GM12878 (cell line): Measurements from ENCODE around the gene DCPS. TPM values are rescaled to one million over a fixed set of nuclear protein-coding genes. Genes with fewer than 3 reads are reported as not detected.
"Not testable (repeated sequence)": the region's sequence is repeated elsewhere in the genome, so short reads cannot be mapped to it uniquely, and the experiment has no call there.

ENCODE experiments used
- ATAC-seq: fragments of 200-7000 bp; cut with Tn5 transposase; 3 replicates; pipeline ENCODE4 v1.9.1; 2020; ENCODE audit warnings: mild to moderate bottlenecking, moderate library complexity
- BruUV-seq: library from RNA; stranded (reverse); fragments of 400-500 nt; replicated peaks from 2 replicates; lab custom pipeline; 2021; lab: Mats Ljungman, UMichigan
- CTCF ChIA-PET: fragments of 300-600 bp; sonication (Branson Sonifier 250); formaldehyde crosslinking; extraction: SDS; loops from one replicate; lab custom pipeline; 2021; ENCODE audit warnings: inconsistent platforms; lab: Yijun Ruan, JAX
- POLR2A ChIA-PET: fragments of 350-600 bp; formaldehyde crosslinking; extraction: SDS; loops from one replicate; lab custom pipeline; 2021; ENCODE audit warnings: inconsistent platforms; lab: Charles Lee
- RAD21 ChIA-PET: fragments of 300-600 bp; sonication (Branson Sonifier 250); formaldehyde crosslinking; loops from one replicate; lab custom pipeline; 2023; ENCODE audit warnings: antibody characterized with exemption; ENCODE audit not compliant: unreplicated experiment; lab: Charles Lee
- SMC1A ChIA-PET: fragments of 300-600 bp; sonication (Branson Sonifier 250); formaldehyde crosslinking; loops from one replicate; lab custom pipeline; 2023; ENCODE audit not compliant: unreplicated experiment, uncharacterized antibody; lab: Charles Lee
- DNase-seq: peaks from one replicate; pipeline ENCODE4 v3.0.0-alpha.2; 2011; ENCODE audit warnings: low read depth, low spot score
- FAIRE-seq: peaks from 3 replicates; lab custom pipeline; 2011; peaks lifted over from hg19 to GRCh38; lab: Jason Lieb, UNC
- H2AFZ ChIP-seq: 2 replicates; pipeline ENCODE4 v1.6.0; 2011; ENCODE audit warnings: low read depth, low read length, control low read depth; ENCODE audit not compliant: control insufficient read depth
- H3K27ac ChIP-seq: 2 replicates; pipeline ENCODE4 v1.5.1; 2011; ENCODE audit warnings: control low read depth; ENCODE audit not compliant: control insufficient read depth, insufficient read depth
- H3K27me3 ChIP-seq, 2 experiments: replicated peaks in 1 of 2; 2 replicates each; pipeline versions ENCODE4 v1.6.0 to v1.6.1; 2011; ENCODE audit warnings: low read length in 1 of 2; ENCODE audit not compliant: control insufficient read depth in 2 of 2, insufficient read depth in 2 of 2
- H3K36me3 ChIP-seq, 2 experiments: 2 replicates each; pipeline ENCODE4 v1.5.1; 2011; ENCODE audit warnings: low read length in 1 of 2; ENCODE audit not compliant: control insufficient read depth in 2 of 2, insufficient read depth in 2 of 2
- H3K4me1 ChIP-seq: 2 replicates; pipeline ENCODE4 v1.6.1; 2011; ENCODE audit warnings: mild to moderate bottlenecking, low read length, moderate library complexity, mixed read lengths; ENCODE audit not compliant: control insufficient read depth, insufficient read depth
- H3K4me2 ChIP-seq: 2 replicates; pipeline ENCODE4 v1.6.0; 2011; ENCODE audit warnings: control low read depth; ENCODE audit not compliant: control insufficient read depth, insufficient read depth
- H3K4me3 ChIP-seq: fragments of 200-600 bp; sonication (generic); 2 replicates; pipeline ENCODE4 v1.5.1; 2016
- H3K79me2 ChIP-seq: 2 replicates; pipeline ENCODE4 v1.6.0; 2011; ENCODE audit warnings: low read length; ENCODE audit not compliant: control insufficient read depth, insufficient read depth
- H3K9ac ChIP-seq: 2 replicates; pipeline ENCODE4 v1.8.0; 2011; ENCODE audit warnings: low read length, control low read depth, mixed read lengths; ENCODE audit not compliant: control insufficient read depth, insufficient read depth
- H3K9me3 ChIP-seq: replicated peaks from 3 replicates; pipeline ENCODE4 v1.5.1; 2011; ENCODE audit warnings: mild to moderate bottlenecking, low read length; ENCODE audit not compliant: control insufficient read depth, insufficient read depth
- H4K20me1 ChIP-seq: 2 replicates; pipeline ENCODE4 v1.6.0; 2011; ENCODE audit not compliant: control insufficient read depth, insufficient read depth
- WGBS: methylation state at CpG from one replicate; pipeline ENCODE4 v1.1.6; 2016; ENCODE audit warnings: low lambda C conversion rate; ENCODE audit not compliant: insufficient replicate concordance, insufficient coverage; ENCODE audit errors: missing lambda C conversion rate; 5-methylcytosine and 5-hydroxymethylcytosine counted together
- in situ Hi-C: fragments of 300-500 bp; cut with MboI; formaldehyde crosslinking; loops from 9 replicates; pipeline ENCODE4 v1.14.3; 2018; ENCODE audit warnings: mixed read lengths
- intact Hi-C: fragments of 100-400 bp; cut with micrococcal nuclease; formaldehyde crosslinking; loops from one replicate; pipeline ENCODE4 v1.14.2; 2022; ENCODE audit not compliant: unreplicated experiment
- polyA plus RNA-seq, 11 experiments: library from polyadenylated mRNA; depleted of rRNA in 4 of 11; unstranded in 6 of 11; stranded (reverse) in 5 of 11; fragments of >200 nt; fragmentation: Nextera tagmentation in 4 of 11; fragmentation: Illumina TruSeq in 1 of 11; extraction: Ambion mirVana in 4 of 11; extraction: Trizol in 1 of 11; gene quantifications; 1 replicate in 1 of 11; 2 replicates in 10 of 11; pipeline versions ENCODE4 v1.2.1 to v1.2.3, GENCODE V29; 2011 to 2016; ENCODE audit warnings: inconsistent platforms in 2 of 11, missing spikeins in 2 of 11, low read depth in 1 of 11
- total RNA-seq, 4 experiments: library from RNA; depleted of rRNA in 3 of 4; stranded (reverse); fragments of >200 nt in 3 of 4; fragmentation: Illumina TruSeq in 1 of 4; extraction: Trizol in 1 of 4; gene quantifications; 2 replicates each; pipeline versions ENCODE4 v1.2.1 to v1.2.3, GENCODE V29; 2013 to 2021

Gene DCPS
- total and polyA plus RNA-seq, 10 of the 15 experiments (the other 5 are each of a cell fraction or from before 2014, with no cell fraction given), result 23.5 to 101 (median 67.4) TPM

DNA sequence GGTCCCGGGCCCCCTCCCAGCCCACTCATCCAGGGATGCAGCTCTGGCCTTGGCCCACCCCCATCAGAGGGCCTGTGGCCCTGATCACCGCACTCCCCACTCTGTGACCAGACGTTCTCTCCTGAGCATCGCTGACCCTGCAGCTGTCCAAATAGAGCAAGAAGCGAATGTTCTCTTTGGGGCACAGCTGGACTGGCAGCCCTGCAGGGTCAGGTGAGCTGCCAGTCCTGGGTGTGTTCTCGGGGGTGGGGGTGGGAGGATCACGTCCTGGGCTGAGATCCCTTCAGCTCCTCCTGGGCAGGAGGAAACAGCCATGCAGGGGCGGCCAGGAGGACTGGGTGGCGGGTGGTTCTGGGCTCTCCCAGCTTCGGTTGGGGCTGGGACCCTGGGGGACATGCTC lies 78.1 kb downstream of the DCPS start:
- in situ Hi-C loops, H3K79me2 ChIP-seq, ATAC-seq, CTCF ChIA-PET, H3K36me3 ChIP-seq, SMC1A ChIA-PET, intact Hi-C loops, H3K27me3 ChIP-seq, H3K9me3 ChIP-seq, H3K9ac ChIP-seq, H3K27ac ChIP-seq, POLR2A ChIA-PET, H2AFZ ChIP-seq, DNase-seq, RAD21 ChIA-PET, H4K20me1 ChIP-seq, H3K4me1 ChIP-seq, H3K4me2 ChIP-seq, FAIRE-seq, H3K4me3 ChIP-seq, BruUV-seq: not testable (repeated sequence)
- WGBS, result 44% methylated on average over 5 of the region's 10 CpGs

DNA sequence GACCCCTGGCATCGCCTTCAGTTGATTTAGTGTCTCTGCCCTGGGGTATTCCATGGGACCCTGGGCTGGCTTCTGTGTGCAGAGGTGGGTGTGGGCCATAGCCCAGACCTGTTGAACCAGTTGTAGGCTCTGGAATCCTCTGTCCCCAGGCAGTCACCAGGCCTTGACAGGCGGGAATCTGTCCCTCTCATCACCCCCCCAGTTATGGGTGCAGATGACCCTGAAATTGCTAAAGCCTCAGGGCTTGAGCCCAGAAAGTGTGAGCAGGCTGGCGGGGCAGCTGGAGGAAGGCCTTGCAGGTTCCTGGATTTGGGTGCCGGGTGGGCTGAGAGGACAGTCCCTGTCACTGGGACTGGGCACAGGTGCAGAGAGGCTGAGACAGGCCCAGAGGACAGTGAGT lies 78.8 kb downstream of the DCPS start:
- BruUV-seq, in situ Hi-C loops, H4K20me1 ChIP-seq, H3K79me2 ChIP-seq, H2AFZ ChIP-seq, H3K4me1 ChIP-seq, RAD21 ChIA-PET, H3K27me3 ChIP-seq, H3K9me3 ChIP-seq, DNase-seq, H3K36me3 ChIP-seq, H3K4me3 ChIP-seq, ATAC-seq, H3K27ac ChIP-seq, CTCF ChIA-PET, POLR2A ChIA-PET, FAIRE-seq, H3K4me2 ChIP-seq, H3K9ac ChIP-seq, intact Hi-C loops: not testable (repeated sequence)
- SMC1A ChIA-PET, result interaction anchor here (0.7 kb wide), 1 partner anchor 565 kb away, joined by 3 read pairs; no protein-coding TSS in a partner anchor
- 49% methylated on average over 4 of the region's 4 CpGs for WGBS
